Fibroblast of skin of scalp (primary cell): Measurements from ENCODE around the gene RFNG.
"Not testable (repeated sequence)": the region's sequence is repeated elsewhere in the genome, so short reads cannot be mapped to it uniquely, and the experiment has no call there.

Experiments used
- DNase-seq: peaks from one replicate; pipeline ENCODE4 v3.0.0-alpha.2; 2013

The RFNG gene

GRCh38 chr17:82042649-82043048 lies 9.0 kb downstream of the RFNG start:
- no peak for DNase-seq

DNA sequence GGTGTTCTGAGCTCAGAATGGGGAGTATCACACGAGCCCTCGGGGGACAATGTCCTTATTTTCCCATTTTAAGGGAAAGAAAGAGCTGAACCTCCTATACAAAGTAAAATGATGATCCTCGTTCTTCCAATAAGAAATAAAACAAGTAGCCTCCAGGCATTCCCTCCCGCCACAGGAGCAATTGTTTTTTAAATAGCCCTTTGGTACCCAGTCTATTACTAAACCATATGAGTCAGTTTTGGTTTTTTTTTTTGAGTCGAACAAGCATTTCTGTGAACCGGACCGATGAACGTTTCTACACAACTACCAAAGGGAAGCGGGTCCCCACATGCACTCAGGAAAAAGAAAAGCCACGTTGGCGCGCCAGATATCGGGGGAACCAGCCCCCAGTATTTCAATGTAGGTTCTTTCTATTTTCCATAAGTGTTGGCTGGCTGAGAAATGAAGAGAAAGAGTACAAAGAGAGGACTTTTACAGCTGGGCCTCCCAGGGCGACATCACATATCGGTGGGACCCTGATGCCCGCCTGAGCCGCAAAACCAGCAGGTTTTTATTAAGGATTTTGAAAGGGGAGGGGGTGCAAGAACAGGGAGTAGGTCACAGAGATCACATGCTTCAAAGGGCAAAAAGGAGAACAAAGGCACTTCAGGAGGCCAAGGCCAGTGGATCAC lies 10.3 kb downstream of the RFNG start:
- DNase-seq = no peak

- DNase-seq = no peak
Observed at GRCh38 chr17:82039695-82040299, 11.8 kb downstream of the RFNG start.

- DNase-seq = not testable (repeated sequence)
Observed at GRCh38 chr17:82038796-82039409, 12.7 kb downstream of the RFNG start.

- no peak for DNase-seq
Observed at GRCh38 chr17:82037889-82038195, 13.8 kb downstream of the RFNG start.

DNA sequence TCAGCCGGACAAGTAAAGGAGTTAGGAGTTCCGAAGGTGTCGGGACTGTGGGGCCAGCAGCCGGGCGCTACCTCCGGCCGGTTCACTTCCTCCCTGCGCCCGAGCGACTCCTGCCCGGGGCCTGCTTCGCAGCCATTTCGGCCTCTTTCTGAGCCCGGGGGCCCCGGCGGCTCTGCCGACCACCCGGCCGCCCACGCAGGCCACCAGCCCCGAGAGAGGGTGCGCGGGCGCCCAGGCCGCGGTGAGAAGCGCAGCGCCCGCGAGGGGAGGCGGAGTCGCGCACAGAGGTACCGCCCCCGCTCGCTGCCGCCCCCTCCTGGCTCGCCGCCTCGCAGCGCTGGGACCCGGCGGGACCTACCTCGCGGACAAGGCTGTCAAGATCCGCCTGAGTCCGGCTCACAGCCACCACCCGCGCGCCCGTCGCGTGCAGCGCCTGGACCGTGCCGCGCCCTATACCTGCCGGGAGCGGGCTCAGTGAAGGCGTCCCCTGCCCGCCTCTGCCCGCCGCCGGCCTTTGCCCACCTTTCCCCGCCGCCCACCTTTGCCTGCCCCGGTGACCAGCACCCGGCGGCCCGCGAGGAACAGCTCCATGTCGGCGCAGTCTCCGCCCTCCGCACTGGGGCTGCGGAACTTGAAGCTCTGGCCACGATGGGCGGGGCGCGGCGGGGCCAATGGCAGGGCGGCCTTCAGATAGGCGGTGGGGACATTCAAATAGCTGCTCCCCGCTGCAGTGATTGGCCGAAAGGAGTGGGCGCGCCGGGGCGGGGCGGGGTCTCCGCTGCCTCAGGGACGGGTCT lies 14.3 kb downstream of the RFNG start, which contains the start of gene DCXR:
Gene DCXR (minus strand): TSS at position 606 of the 797 bp plus-strand sequence. CDS start 15 bp downstream, at position 591.
- DNase-seq = peak; percentile 95

- DNase-seq = no peak
Observed at GRCh38 chr17:82036634-82037091, 14.9 kb downstream of the RFNG start.

- DNase-seq = no peak
Observed at GRCh38 chr17:82035956-82036633, 15.5 kb downstream of the RFNG start.

DNA sequence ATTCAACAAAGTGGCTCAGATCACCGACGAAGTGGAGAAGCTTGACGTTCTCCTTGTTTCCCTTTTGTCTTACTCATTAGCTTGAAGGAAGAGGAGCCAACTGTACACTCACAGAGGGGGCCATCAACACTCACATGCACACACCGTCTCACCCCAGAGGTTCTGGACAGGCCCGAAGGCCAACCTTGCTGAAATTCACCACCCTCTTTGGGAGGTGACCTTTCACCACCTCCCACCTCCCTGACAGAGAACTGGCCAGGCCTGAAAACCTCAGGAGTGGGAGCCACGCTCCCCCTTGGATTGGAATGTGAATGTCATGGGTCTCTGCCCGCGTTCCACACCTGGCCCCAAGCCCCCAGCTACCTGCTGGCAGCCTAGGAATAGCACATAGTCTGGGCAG lies 16.1 kb downstream of the RFNG start:
- no peak for DNase-seq

- no peak for DNase-seq
Observed at GRCh38 chr17:82034371-82035011, 17.1 kb downstream of the RFNG start.

DNA sequence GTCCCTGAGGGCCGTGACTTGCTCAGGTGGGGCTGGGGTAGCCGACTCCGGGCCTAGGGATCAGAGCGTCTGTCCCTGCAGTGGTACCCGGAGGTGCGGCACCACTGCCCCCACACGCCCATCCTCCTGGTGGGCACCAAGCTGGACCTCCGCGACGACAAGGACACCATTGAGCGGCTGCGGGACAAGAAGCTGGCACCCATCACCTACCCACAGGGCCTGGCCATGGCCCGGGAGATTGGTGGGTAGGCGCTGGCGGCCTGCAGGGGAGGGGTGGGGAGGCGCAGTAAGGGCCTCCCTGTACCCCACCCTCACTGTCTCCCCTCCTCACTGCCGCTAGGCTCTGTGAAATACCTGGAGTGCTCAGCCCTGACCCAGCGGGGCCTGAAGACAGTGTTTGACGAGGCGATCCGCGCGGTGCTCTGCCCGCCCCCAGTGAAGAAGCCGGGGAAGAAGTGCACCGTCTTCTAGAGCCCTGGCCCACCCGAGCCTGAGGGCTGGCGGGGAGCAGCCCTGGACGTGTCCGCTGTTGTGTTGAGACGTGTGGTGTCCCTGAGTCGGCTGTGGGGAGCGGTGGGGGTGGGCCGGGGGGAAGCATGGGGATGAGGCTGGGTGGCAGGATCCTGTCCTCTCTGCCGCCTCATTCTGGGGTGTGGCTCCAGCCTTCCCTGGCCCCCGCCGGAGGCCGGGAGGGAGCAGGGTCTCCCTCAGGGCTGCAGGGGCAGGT lies 18.1 kb downstream of the RFNG start:
- no peak for DNase-seq

GRCh38 chr17:82031885-82032627 lies 19.6 kb downstream of the RFNG start:
- DNase-seq = no peak

- DNase-seq = peak; percentile 34
Observed at GRCh38 chr17:82031303-82031884, 20.2 kb downstream of the RFNG start, which contains the start of gene RAC3. Gene RAC3 (plus strand): TSS chr17:82031678. CDS start chr17:82031762, 84 bp downstream.

- peak; percentile 77 for DNase-seq
Observed at GRCh38 chr17:82030470-82031302, 20.9 kb downstream of the RFNG start.

DNA sequence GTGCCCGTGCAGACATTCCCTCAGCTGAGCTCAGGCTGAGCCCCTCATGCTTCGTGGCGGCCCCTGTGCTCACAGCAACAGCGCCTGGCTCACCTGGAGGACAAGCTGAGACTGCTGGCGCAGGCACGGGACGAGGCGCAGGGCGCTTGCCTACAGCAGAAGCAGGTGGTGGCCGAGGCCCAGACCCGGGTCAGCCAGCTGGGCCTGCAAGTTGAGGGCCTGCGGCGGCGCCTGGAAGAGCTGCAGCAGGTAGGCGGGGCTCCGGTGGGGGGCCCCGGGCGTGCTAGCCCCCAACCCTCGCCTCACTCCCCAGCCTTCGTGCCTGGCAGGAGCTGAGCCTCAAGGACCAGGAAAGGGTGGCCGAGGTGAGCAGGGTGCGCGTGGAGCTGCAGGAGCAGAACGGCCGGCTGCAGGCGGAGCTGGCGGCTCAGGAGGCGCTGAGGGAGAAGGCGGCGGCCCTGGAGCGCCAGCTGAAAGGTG lies 21.6 kb downstream of the RFNG start:
- DNase-seq = no peak

DNA sequence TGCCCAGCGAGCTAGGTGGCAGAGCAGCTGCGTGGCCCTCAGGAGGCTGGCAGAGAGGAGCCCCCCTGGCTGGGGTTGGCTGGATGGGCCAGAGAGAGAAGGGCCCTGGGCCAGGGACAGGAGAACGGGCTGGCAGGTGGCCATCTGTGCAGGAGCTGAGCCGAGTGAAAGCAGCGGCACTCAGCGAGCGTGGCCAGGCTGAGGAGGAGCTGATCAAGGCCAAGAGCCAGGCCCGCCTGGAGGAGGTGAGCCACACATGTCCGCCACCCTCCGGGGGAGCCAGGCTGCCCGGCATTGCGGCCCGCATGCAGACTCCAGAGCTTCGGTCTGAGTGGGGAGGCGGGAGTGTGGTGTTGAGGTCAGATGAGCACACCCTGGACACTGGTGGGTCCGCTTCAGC lies 22.2 kb downstream of the RFNG start:
- no peak for DNase-seq

DNA sequence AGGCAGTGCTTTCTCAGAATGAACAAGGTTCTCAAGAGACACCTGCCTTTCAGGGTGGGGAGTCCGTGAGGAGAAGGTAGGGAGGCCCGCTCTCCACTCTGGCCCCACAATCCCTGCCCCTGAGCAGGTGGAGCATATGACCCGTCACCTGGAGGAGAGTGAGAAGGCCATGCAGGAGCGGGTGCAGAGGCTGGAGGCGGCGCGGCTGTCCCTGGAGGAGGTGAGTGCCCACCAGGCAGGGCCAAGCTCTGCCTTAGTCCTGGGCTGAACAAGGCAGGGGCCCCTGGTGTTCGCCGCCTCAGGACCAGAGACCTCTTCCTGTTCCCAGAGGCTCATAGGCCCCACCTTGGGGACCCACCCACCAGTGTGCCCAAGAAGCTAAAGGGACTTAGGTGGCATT lies 22.6 kb downstream of the RFNG start:
- no peak for DNase-seq

GRCh38 chr17:82028246-82028645 lies 23.4 kb downstream of the RFNG start:
- DNase-seq = no peak
